Measurements from ENCODE around the gene NNT. TPM values are rescaled to one million over a fixed set of nuclear protein-coding genes. Genes with fewer than 3 reads are reported as not detected.
A peak's percentile ranks its signal among the peaks of the same experiment; 100 is the strongest.

Gene NNT
- total and polyA plus RNA-seq, 2 of the 13 experiments (the other 11 are each of a cell fraction or from before 2014, with no cell fraction given) = 21.1 to 58.0 TPM

DNA sequence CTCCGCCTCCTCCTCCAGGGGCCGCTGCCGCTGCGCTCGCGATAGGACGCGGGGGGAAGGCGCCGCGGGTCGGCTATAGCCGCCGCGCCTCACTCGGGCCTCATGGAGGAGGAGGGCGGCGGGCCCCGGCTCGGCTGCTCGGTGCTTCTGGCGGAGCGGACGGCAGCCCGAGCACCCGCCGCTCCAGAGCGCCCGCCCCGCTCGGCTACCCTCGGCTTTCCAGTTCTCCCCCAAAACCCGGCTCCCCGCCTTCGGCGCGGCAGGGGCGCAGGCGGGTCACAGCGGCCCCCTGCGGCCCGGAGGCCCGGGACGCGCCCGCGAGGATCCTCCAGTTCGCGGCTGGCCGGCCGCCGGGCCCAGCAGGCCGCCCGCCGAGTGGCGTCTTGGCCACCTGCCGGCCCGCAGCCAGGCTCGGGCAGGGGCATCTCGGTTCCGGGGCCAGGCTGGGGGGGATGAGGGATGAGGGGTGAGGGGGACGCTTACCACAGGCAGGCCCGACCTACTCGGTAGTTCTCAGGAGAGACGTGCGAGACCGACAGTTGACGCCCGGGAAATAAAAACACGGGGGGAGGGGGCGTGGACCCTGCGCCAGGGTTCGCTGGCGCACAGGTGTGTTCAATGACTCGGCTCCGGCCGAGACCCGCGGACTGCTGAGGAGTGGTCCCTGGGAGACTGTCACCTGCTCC is 46.0 kb upstream of the NNT start, which contains the start of gene PAIP1 (continued):
- TF ChIP-seq, protein P1, sequence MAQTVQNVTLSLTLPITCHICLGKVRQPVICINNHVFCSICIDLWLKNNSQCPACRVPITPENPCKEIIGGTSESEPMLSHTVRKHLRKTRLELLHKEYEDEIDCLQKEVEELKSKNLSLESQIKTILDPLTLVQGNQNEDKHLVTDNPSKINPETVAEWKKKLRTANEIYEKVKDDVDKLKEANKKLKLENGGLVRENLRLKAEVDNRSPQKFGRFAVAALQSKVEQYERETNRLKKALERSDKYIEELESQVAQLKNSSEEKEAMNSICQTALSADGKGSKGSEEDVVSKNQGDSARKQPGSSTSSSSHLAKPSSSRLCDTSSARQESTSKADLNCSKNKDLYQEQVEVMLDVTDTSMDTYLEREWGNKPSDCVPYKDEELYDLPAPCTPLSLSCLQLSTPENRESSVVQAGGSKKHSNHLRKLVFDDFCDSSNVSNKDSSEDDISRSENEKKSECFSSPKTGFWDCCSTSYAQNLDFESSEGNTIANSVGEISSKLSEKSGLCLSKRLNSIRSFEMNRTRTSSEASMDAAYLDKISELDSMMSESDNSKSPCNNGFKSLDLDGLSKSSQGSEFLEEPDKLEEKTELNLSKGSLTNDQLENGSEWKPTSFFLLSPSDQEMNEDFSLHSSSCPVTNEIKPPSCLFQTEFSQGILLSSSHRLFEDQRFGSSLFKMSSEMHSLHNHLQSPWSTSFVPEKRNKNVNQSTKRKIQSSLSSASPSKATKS (CRISPR knock-in tag; IDR thresholded peaks at IDR 0.05) = no peak
- TF ChIP-seq ZMYM4 (CRISPR knock-in tag; IDR thresholded peaks at IDR 0.05) (peak; percentile 91), NKX3-1 (CRISPR knock-in tag; IDR thresholded peaks at IDR 0.05) (0 out of 2 replicates have a peak, but pooled peaks have one; percentile 5), ZFY (CRISPR knock-in tag; IDR thresholded peaks at IDR 0.05) (peak; percentile 89), GATAD2A (CRISPR knock-in tag; IDR thresholded peaks at IDR 0.05) (0 out of 2 replicates have a peak, but pooled peaks have one; percentile 19), ZNF556 (CRISPR knock-in tag; IDR thresholded peaks at IDR 0.05; ENCODE audit: borderline replicate concordance) (peak; percentile 62; the same call in 1 of the 2 replicates), TAF1 (CRISPR knock-in tag; IDR thresholded peaks at IDR 0.05) (peak; percentile 72), THAP9 (CRISPR knock-in tag; IDR thresholded peaks at IDR 0.05; ENCODE audit: borderline replicate concordance) (peak; percentile 26; the same call in 1 of the 2 replicates), CBX1 (IDR thresholded peaks at IDR 0.05; ENCODE audit: low read depth) (no peak), U2AF2 (IDR thresholded peaks at IDR 0.05; ENCODE audit: low read depth, low read length) (no peak), ZNF687 (CRISPR knock-in tag; IDR thresholded peaks at IDR 0.05) (peak; percentile 75), BORCS8-MEF2B (CRISPR knock-in tag; IDR thresholded peaks at IDR 0.05) (0 out of 2 replicates have a peak, but pooled peaks have one; percentile 25), ZMAT3 (CRISPR knock-in tag; conservative IDR thresholded peaks at IDR 0.05) (0 out of 2 replicates have a peak, but pooled peaks have one; percentile 43), ZBTB34 (CRISPR knock-in tag; IDR thresholded peaks at IDR 0.05) (no peak), ZNF766 (CRISPR knock-in tag; IDR thresholded peaks at IDR 0.05; ENCODE audit: borderline replicate concordance) (peak; percentile 45; the same call in 1 of the 2 replicates), ZNF343 (CRISPR knock-in tag; IDR thresholded peaks at IDR 0.05) (peak; percentile 64)
- TF ChIP-seq, protein P2, sequence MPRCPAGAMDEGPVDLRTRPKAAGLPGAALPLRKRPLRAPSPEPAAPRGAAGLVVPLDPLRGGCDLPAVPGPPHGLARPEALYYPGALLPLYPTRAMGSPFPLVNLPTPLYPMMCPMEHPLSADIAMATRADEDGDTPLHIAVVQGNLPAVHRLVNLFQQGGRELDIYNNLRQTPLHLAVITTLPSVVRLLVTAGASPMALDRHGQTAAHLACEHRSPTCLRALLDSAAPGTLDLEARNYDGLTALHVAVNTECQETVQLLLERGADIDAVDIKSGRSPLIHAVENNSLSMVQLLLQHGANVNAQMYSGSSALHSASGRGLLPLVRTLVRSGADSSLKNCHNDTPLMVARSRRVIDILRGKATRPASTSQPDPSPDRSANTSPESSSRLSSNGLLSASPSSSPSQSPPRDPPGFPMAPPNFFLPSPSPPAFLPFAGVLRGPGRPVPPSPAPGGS (CRISPR knock-in tag; IDR thresholded peaks at IDR 0.05) = peak; percentile 20; the same call in 1 of the 2 replicates

All from HepG2 (cell line).